HCT116 (cell line): Measurements from ENCODE around the gene GMPPA. TPM values are rescaled to one million over a fixed set of nuclear protein-coding genes. Genes with fewer than 3 reads are reported as not detected.

Experiments used
- ATAC-seq: fragments of 200-7000 bp; cut with Tn5 transposase; 2 replicates; pipeline ENCODE4 v1.9.1; 2020; ENCODE audit warnings: mild to moderate bottlenecking, moderate library complexity
- BruUV-seq: library from RNA; stranded (reverse); fragments of 400-500 nt; replicated peaks from 2 replicates; lab custom pipeline; 2021; lab: Mats Ljungman, UMichigan
- CTCF ChIA-PET: fragments of 300-600 bp; sonication (Branson Sonifier 250); formaldehyde crosslinking; loops from one replicate; lab custom pipeline; 2021; ENCODE audit warnings: antibody characterized with exemption; lab: Charles Lee
- POLR2A ChIA-PET: fragments of 300-600, 350-600 bp; sonication (Branson Sonifier 250); formaldehyde crosslinking; loops from one replicate; lab custom pipeline; 2021; ENCODE audit warnings: antibody characterized with exemption; lab: Charles Lee
- RAD21 ChIA-PET, 2 experiments: fragments of 300-600 bp; sonication (Branson Sonifier 250); formaldehyde crosslinking; loops; one replicate each; lab custom pipeline; 2023; ENCODE audit warnings: low total read pairs in 2 of 2; ENCODE audit not compliant: uncharacterized antibody in 2 of 2, unreplicated experiment in 2 of 2, low non-redundant PET in 1 of 2; lab: Charles Lee
- DNase-seq: peaks from one replicate; pipeline ENCODE4 v3.0.0-alpha.2; 2010; ENCODE audit warnings: low read depth, low spot score
- H2AFZ ChIP-seq: fragments of 200-600 bp; shearing (Covaris generic), sonication (generic); 2 replicates; pipeline ENCODE4 v1.6.1; 2017; ENCODE audit warnings: low read depth, mixed run types, mixed read lengths, antibody characterized with exemption, low read length; ENCODE audit not compliant: poor library complexity, severe bottlenecking
- H3K27ac ChIP-seq: 2 replicates; pipeline ENCODE4 v1.5.1; 2012; ENCODE audit warnings: low read depth, low read length
- H3K27me3 ChIP-seq: fragments of 200-600 bp; sonication (generic); 2 replicates; pipeline ENCODE4 v1.6.1; 2016; ENCODE audit warnings: mixed run types, low read length, mixed read lengths; ENCODE audit not compliant: insufficient read depth
- H3K36me3 ChIP-seq, 2 experiments: fragments of 200-500 bp in 1 of 2; fragments of 200-600 bp in 1 of 2; sonication (Bioruptor generic) in 1 of 2; sonication (generic) in 1 of 2; 2 replicates each; pipeline versions ENCODE4 v1.5.1 to v1.6.1; 2014 to 2016; ENCODE audit warnings: low read length in 2 of 2, inconsistent platforms in 1 of 2, mixed read lengths in 1 of 2, mixed run types in 1 of 2; ENCODE audit not compliant: insufficient read depth in 2 of 2, control insufficient read depth in 1 of 2
- H3K4me1 ChIP-seq, 2 experiments: fragments of 200-600 bp in 1 of 2; sonication (generic) in 1 of 2; 2 replicates each; pipeline versions ENCODE4 v1.5.1 to v1.6.1; 2012 to 2017; ENCODE audit warnings: low read length in 2 of 2, inconsistent platforms in 1 of 2, mild to moderate bottlenecking in 1 of 2, mixed read lengths in 1 of 2, mixed run types in 1 of 2, moderate library complexity in 1 of 2; ENCODE audit not compliant: insufficient read depth in 2 of 2, control insufficient read depth in 1 of 2
- H3K4me2 ChIP-seq: fragments of 200-600 bp; sonication (generic); 2 replicates; pipeline ENCODE4 v1.6.1; 2017; ENCODE audit warnings: mixed run types, low read length, mixed read lengths
- H3K4me3 ChIP-seq, 2 experiments: fragments of 200-600 bp in 1 of 2; sonication (generic) in 1 of 2; replicated peaks in 1 of 2; 2 replicates each; pipeline ENCODE4 v1.5.1; 2011 to 2016; ENCODE audit warnings: low read length in 2 of 2, control low read depth in 1 of 2, low read depth in 1 of 2, mild to moderate bottlenecking in 1 of 2, mixed read lengths in 1 of 2, mixed run types in 1 of 2
- H3K79me2 ChIP-seq: fragments of 200-600 bp; sonication (generic); 2 replicates; pipeline ENCODE4 v1.6.1; 2017; ENCODE audit warnings: mild to moderate bottlenecking, mixed run types, low read length, moderate library complexity, mixed read lengths; ENCODE audit not compliant: insufficient read depth
- H3K9ac ChIP-seq: fragments of 200-600 bp; sonication (generic); 2 replicates; pipeline ENCODE4 v1.6.1; 2016; ENCODE audit warnings: low read length, mixed read lengths
- H3K9me2 ChIP-seq: fragments of 200-600 bp; sonication (generic), shearing (Covaris generic); 2 replicates; pipeline ENCODE4 v1.6.1; 2017; ENCODE audit warnings: mixed run types, mild to moderate bottlenecking, moderate library complexity; ENCODE audit not compliant: insufficient read depth
- H3K9me3 ChIP-seq, 2 experiments: fragments of 200-500 bp in 1 of 2; fragments of 200-600 bp in 1 of 2; sonication (Bioruptor generic) in 1 of 2; sonication (generic) in 1 of 2; 2 replicates each; pipeline ENCODE4 v1.6.1; 2014 to 2017; ENCODE audit warnings: low read length in 2 of 2, mixed read lengths in 2 of 2, inconsistent platforms in 1 of 2, low read depth in 1 of 2, mild to moderate bottlenecking in 1 of 2, mixed run types in 1 of 2, moderate library complexity in 1 of 2; ENCODE audit not compliant: control insufficient read depth in 1 of 2, insufficient read depth in 1 of 2
- H4K20me1 ChIP-seq: fragments of 200-600 bp; sonication (generic), shearing (Covaris generic); 2 replicates; pipeline ENCODE4 v1.6.1; 2017; ENCODE audit warnings: mixed run types, mild to moderate bottlenecking, moderate library complexity; ENCODE audit not compliant: insufficient read depth
- CBX3 ChIP-seq: IDR thresholded peaks from 2 replicates; pipeline ENCODE4 v1.6.1; 2012; ENCODE audit warnings: low read depth
- CEBPB ChIP-seq: IDR thresholded peaks from 2 replicates; pipeline ENCODE4 v1.6.1; 2012; ENCODE audit warnings: low read depth
- ELF1 ChIP-seq: IDR thresholded peaks from 2 replicates; pipeline ENCODE4 v1.6.1; 2012; ENCODE audit warnings: low read depth, borderline replicate concordance
- EZH2phosphoT487 ChIP-seq: fragments of 200-600 bp; IDR thresholded peaks from 2 replicates; pipeline ENCODE4 v1.6.1; 2018; ENCODE audit warnings: antibody characterized with exemption, borderline replicate concordance
- FOSL1 ChIP-seq: IDR thresholded peaks from 2 replicates; pipeline ENCODE4 v1.6.1; 2012; ENCODE audit warnings: low read depth
- JUND ChIP-seq: IDR thresholded peaks from 2 replicates; pipeline ENCODE4 v1.6.1; 2012
- POLR2A ChIP-seq: IDR thresholded peaks from 2 replicates; pipeline ENCODE4 v1.7.0; 2011; ENCODE audit warnings: borderline replicate concordance; ENCODE audit not compliant: insufficient read depth, insufficient read length; ENCODE audit errors: extremely low read depth
- POLR2AphosphoS5 ChIP-seq: IDR thresholded peaks from 2 replicates; pipeline ENCODE4 v1.6.1; 2011; ENCODE audit warnings: mild to moderate bottlenecking, low read depth, low read length, moderate library complexity
- RAD21 ChIP-seq: IDR thresholded peaks from 2 replicates; pipeline ENCODE4 v1.6.1; 2012; ENCODE audit warnings: low read depth, mild to moderate bottlenecking
- SIN3A ChIP-seq: IDR thresholded peaks from 2 replicates; pipeline ENCODE4 v1.6.1; 2012; ENCODE audit warnings: low read depth
- SP1 ChIP-seq: IDR thresholded peaks from 2 replicates; pipeline ENCODE4 v1.6.1; 2012; ENCODE audit warnings: low read depth
- TCF7L2 ChIP-seq: IDR thresholded peaks from 2 replicates; pipeline ENCODE4 v1.7.0; 2011; ENCODE audit warnings: borderline replicate concordance, inconsistent platforms; ENCODE audit not compliant: insufficient read depth, insufficient read length; ENCODE audit errors: extremely low read depth
- YY1 ChIP-seq: IDR thresholded peaks from 2 replicates; pipeline ENCODE4 v1.6.1; 2011; ENCODE audit warnings: low read length, low read depth, moderate library complexity, mild to moderate bottlenecking; ENCODE audit not compliant: insufficient replicate concordance; ENCODE audit errors: extremely low read depth
- ZFX ChIP-seq: fragments of 450-650 bp; IDR thresholded peaks from 2 replicates; pipeline ENCODE4 v1.6.1; 2017
- ZNF274 ChIP-seq: fragments of 200-500 bp; sonication (Bioruptor generic); IDR thresholded peaks from 2 replicates; pipeline ENCODE4 v1.6.1; 2014; ENCODE audit warnings: mild to moderate bottlenecking, low read depth, low read length, inconsistent platforms
- intact Hi-C: fragments of 100-400 bp; cut with micrococcal nuclease; formaldehyde crosslinking; loops from 2 replicates; pipeline ENCODE4 v1.10.0; 2022
- total RNA-seq: library from RNA; stranded (reverse); gene quantifications from one replicate; pipeline ENCODE4 v1.2.1, GENCODE V29; 2021; ENCODE audit not compliant: unreplicated experiment
- TF ChIP-seq, protein P1 (sequence below): IDR thresholded peaks from 2 replicates; pipeline ENCODE4 v1.6.1; 2012
- TF ChIP-seq, protein P2 (sequence below), 3 experiments: fragments of 200-600 bp in 1 of 3; sonication (generic) in 1 of 3; IDR thresholded peaks in 2 of 3; conservative IDR thresholded peaks in 1 of 3; 2 replicates each; pipeline ENCODE4 v1.5.1; 2012 to 2017; ENCODE audit warnings: low read depth in 2 of 3, low read length in 2 of 3, antibody characterized with exemption in 1 of 3, borderline replicate concordance in 1 of 3, control low read depth in 1 of 3, mild to moderate bottlenecking in 1 of 3, mixed read lengths in 1 of 3, mixed run types in 1 of 3, moderate library complexity in 1 of 3; ENCODE audit not compliant: insufficient read depth in 1 of 3

GMPPA gene
- total RNA-seq, 1 experiment from 2014 or later = 71.8 TPM

DNA sequence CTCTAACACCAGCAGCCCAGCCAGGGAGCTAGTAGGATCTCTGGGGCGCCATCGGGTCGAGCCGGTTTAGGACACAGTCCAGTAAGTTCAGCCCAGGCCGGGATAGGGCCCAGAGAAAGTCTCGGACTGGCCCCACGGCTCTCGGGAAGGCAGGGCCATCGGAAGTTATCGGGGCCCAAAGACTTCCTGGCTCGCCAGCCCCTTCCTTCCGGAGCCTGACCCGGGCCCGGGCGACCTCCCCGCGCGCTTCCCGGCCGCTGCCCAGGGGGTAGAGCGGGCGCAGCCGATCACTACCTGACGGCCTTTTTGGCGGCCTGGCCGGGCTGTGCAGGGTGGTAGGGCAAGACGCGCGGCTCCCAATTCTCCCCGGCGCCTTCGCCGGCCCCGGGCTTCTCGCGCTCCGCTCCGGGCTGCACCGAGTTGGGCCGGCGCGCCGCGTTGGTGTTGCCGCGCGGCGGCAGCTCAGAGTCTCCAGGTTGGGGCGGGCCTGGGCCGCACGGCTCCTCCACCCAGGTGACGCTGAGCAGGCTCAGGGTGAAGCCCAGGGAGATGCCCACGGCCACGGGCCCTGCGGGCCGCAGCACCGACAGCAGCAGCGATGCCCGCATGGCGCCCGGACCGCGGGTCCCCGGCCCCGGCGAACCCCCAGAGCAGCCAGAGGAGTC is 44.4 kb downstream of the GMPPA start:
- no peaks in the 10 kb centered on the region for H3K9me2 ChIP-seq
- CTCF ChIA-PET = interaction anchor here (1.3 to 2.1 kb wide), 3 partner anchors 9 to 146 kb away, joined by 3 to 8 read pairs (median 7); no protein-coding TSS in a partner anchor
- peaks cover 6% of the 10 kb centered on the region; the same call in 1 of the 2 replicates for H4K20me1 ChIP-seq
- peaks cover 2 to 28% of the 10 kb centered on the region in 2 experiments; a peak in 3 of 4 replicates for H3K36me3 ChIP-seq
- no TSS peak for BruUV-seq
- no peaks in the 10 kb centered on the region for H3K27me3 ChIP-seq
- peak overlapping the region; percentile 98 for H3K4me2 ChIP-seq
- RAD21 ChIA-PET = interaction anchor here (0.6 to 1.1 kb wide), 2 partner anchors 9 to 51 kb away, joined by 4 to 6 read pairs; no protein-coding TSS in a partner anchor
- H3K9me3 ChIP-seq = no peaks in the 10 kb centered on the region
- peaks cover 7 to 54% of the 10 kb centered on the region in 2 experiments for H3K4me1 ChIP-seq
- TF ChIP-seq, protein P1, sequence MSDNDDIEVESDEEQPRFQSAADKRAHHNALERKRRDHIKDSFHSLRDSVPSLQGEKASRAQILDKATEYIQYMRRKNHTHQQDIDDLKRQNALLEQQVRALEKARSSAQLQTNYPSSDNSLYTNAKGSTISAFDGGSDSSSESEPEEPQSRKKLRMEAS = no peak
- TF ChIP-seq CEBPB (no peak), JUND (no peak), EZH2phosphoT487 (no peak), CBX3 (no peak), POLR2AphosphoS5 (no peak), SP1 (no peak), SIN3A (no peak), RAD21 (no peak), YY1 (no peak), TCF7L2 (no peak), POLR2A (peak; percentile 35), ELF1 (no peak), ZFX (peak; percentile 93), ZNF274 (no peak), FOSL1 (no peak)
- TF ChIP-seq, protein P2, sequence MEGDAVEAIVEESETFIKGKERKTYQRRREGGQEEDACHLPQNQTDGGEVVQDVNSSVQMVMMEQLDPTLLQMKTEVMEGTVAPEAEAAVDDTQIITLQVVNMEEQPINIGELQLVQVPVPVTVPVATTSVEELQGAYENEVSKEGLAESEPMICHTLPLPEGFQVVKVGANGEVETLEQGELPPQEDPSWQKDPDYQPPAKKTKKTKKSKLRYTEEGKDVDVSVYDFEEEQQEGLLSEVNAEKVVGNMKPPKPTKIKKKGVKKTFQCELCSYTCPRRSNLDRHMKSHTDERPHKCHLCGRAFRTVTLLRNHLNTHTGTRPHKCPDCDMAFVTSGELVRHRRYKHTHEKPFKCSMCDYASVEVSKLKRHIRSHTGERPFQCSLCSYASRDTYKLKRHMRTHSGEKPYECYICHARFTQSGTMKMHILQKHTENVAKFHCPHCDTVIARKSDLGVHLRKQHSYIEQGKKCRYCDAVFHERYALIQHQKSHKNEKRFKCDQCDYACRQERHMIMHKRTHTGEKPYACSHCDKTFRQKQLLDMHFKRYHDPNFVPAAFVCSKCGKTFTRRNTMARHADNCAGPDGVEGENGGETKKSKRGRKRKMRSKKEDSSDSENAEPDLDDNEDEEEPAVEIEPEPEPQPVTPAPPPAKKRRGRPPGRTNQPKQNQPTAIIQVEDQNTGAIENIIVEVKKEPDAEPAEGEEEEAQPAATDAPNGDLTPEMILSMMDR (IDR thresholded peaks at IDR 0.05 in 2 of 3, conservative IDR thresholded peaks at IDR 0.05 in 1 of 3; ENCODE audit: borderline replicate concordance in 1 of 3, insufficient read depth in 1 of 3, low read depth in 2 of 3, low read length in 2 of 3) = no peak
- H3K79me2 ChIP-seq = peaks cover 49% of the 10 kb centered on the region
- intact Hi-C loops = loop anchor here (2.0 to 5.0 kb wide), 3 partner anchors 56 to 481 kb away; partner anchors contain the start of genes IHH and SLC4A3
- DNase-seq = no peak
- H3K27ac ChIP-seq = peak overlapping the region; percentile 97
- POLR2A ChIA-PET = interaction anchor here (1.3 to 1.4 kb wide), 2 partner anchors 18 to 146 kb away, joined by 4 to 7 read pairs; no protein-coding TSS in a partner anchor
- ATAC-seq = peak; percentile 33
- peak overlapping the region; percentile 95 for H3K9ac ChIP-seq
- peak overlapping the region; percentile 75 to 99 for H3K4me3 ChIP-seq
- H2AFZ ChIP-seq = no peak overlapping the region
